NCI-H2081 (cell line): ENCODE results near the gene ARHGDIA.

Experiments used
- DNase-seq, 2 experiments: peaks; one replicate each; lab custom pipeline; 2025; lab: John Stamatoyannopoulos, UW

Gene ARHGDIA

DNA sequence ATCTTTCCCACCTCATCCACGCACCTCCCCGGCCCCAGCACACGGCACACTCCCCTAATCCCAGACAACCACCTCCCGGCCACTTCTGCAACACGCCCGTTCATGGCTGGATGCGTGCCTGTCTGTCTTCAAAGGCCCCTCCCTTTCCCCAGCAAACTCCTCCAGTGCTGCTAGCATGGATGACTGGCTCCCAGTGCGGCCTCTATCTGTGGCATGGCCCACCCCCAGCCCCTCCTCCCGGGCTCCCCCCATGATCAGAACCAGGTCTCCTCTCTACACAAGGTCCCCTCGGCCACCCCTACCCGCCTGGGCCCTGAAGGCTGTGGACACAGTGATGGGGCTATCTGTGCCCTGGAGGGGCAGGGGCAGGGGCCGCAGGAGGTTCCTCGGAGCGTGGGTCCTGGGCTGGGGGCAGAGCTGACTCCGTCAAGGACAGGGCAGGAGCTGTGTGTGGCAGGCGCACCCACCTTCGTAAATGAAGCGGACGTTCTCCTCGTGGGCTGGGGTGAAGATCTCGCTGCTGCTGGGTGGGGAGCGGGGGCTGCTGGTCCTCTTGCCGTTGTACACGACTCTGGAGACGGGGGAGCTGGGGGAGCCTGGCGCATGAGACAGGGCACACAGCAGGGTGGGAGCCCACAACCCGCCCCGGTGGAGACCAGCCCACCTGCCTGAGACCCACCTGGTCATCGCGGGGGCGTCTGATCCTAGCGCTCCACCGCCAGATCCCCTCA is 47.2 kb downstream of the ARHGDIA start:
- DNase-seq = no peak

DNA sequence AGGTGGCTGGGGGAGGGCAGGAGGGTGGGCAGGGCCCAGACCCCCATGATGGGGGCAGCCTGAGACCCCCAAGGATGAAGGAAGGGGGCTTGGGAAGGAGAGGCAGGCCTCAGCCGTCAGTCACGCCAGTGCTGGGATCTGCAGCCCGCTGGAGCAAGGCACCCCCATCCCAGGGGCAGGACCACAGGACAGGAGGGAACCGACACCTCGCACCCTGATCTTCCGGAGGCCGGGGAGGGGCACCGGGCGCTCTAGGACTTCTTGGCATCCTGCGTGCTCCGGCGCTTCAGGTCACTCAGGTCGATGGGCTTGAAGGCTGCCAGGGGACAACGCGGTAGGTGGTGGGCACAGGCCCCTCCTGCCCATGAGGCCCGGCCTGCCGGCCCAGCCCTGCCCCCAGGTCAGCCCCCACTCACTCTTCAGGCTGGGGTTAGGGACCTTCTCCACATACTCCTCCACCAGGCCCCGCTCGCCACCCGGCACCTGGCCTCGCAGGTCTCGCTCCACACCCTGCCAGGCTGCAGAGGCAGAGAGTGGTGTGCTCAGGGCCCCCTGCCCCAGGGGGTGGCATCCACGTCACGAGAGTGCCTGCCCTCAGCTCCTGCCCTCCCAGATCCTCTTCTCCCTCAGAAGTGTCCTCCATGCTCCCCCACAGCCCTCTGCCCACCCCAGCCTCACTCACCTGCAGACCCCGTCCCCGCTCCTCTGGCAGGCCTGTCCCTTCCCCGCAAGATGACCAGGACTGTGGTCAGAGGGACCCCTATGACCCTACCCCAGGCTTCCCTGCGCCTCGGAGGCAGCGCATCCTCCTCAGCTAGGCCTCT is 47.9 kb downstream of the ARHGDIA start:
- DNase-seq = no peak

DNA sequence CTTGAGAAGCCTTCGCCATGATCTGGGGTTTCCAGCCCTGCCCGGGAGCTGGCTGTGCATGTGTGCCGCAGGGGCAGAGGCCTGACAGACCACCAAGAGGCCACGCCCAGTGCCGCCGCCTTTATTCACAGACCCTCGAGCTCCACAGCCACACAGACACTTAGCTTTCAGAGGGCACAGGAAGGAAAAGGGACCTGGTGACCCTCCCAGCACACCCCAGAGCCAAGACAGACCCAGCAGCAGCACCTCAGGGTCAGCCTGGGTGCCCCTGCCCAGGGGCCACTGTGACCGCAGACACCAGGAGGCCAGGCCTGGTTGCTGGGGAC is 48.9 kb downstream of the ARHGDIA start:
- no peak for DNase-seq

DNA sequence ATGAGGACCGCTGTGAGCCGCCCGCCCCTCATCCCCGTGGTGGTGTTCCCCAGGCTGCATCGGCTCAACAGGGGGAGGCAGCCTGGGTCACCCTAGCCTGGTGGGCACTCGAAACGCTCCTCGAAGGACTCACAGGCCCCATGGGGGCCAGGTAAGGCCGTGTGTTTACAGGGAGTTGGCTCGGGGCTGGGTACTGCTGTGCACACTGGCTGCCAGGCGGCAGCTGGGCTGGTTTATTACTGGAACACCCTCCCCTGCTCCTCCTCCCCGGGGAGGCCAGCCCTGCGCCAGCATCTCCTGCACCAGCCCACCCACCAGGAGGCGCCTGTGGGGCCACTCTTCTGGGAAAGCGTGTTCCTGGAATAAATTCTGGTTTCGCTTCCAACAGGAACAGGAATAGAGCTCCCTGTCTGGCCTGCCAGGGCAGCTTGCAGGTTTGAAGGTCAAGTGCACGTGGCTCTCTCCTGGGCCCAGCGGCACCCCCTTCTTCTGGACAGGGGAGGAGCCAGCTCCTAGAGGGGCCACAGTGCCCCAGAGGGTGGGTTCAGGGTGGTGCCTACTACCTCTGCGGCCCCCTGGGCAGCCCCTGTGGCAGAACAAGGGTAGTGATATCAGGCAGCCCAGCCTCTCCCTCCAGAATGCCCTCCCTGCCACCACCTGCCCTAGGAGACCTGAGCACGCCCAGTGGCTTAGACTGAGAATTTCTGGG is 49.4 kb downstream of the ARHGDIA start:
- DNase-seq = peak; percentile 94 to 97

DNA sequence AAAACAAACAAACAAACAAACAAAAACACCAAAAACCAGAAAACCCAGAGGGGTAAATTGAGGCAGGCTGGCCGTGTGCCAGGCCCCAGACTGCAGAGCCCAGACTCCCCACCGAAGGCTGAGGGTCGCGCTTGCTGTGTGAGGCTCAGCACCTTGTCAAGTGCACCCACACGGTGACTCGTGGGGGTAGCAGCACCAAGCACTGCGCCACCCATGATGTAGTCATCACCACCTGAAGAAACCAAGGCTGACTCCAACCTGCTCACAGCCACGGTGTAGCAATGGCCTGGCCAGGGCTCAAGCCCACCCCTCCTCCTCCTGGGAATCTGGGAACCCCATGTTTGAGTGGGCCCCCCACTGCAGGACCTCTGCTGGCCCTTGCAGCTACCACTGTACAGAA is 50.0 kb downstream of the ARHGDIA start:
- no peak for DNase-seq

DNA sequence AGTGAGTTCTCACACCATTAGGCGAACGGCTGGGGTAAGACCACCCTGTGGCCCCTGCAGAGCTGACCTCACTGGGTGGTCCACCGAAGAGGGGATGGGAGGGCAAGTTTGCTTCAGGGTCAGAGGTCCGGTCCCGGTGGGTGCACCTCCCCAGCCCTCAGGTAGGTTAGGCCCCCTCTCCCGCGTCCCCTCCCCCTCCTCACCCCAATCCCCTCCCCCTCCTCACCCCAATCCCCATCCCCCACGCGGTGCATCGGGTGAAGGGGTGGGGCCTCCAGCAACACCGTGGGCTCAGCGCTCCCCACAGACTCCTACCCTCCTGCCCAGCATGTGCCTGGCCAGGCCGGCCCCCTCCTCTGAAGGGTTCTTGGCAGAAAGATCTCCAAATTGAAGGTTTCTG is 51.4 kb downstream of the ARHGDIA start:
- DNase-seq = no peak

DNA sequence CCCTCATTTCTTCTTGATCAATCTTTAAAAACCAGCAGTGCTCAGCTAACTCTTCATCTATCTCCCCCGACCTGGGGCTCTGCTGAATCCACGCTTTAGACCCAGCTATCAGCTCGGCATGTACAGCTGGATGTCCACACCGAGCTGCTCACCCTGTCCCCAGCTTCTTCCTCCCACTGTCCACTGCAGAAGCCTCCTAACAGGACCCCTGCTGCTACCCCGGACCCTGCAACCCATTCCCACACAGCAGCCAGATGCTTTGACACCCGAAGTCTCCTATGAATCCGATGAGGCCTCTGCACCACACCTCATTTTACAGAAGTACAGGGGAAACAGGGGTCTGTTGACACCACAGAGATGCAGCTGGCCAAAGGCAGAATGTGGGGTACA is 53.4 kb downstream of the ARHGDIA start:
- DNase-seq = no peak
